ENCODE data around the gene PUSL1.

Gene PUSL1

GRCh38 chr1:1318777-1319645, 10.6 kb downstream of the PUSL1 start:
- no peak for DNase-seq
- intact Hi-C loops (cut with DNase I), result no loop called here

- DNase-seq, result no peak
- intact Hi-C loops (cut with DNase I), result no loop called here
Observed at GRCh38 chr1:1319646-1319941, 11.2 kb downstream of the PUSL1 start.

GRCh38 chr1:1320666-1321448, 12.5 kb downstream of the PUSL1 start:
- DNase-seq, result no peak
- intact Hi-C loops (cut with DNase I), result no loop called here

GRCh38 chr1:1321477-1321876, 13.1 kb downstream of the PUSL1 start:
- DNase-seq, result no peak
- intact Hi-C loops (cut with DNase I), result no loop called here

GRCh38 chr1:1322418-1322817, 14.0 kb downstream of the PUSL1 start:
- no peak for DNase-seq
- intact Hi-C loops (cut with DNase I), result no loop called here

GRCh38 chr1:1322952-1323351, 14.6 kb downstream of the PUSL1 start:
- no peak for DNase-seq
- intact Hi-C loops (cut with DNase I), result no loop called here

- intact Hi-C loops (cut with DNase I), result loop anchor here (2.0 kb wide), 1 partner anchor 15 kb away; the partner anchor contains the start of gene PUSL1
- no peak for DNase-seq
Observed at GRCh38 chr1:1324084-1324523, 15.7 kb downstream of the PUSL1 start.

GRCh38 chr1:1324524-1325287, 16.3 kb downstream of the PUSL1 start, which contains the start of the genes CPTP and INTS11:
Gene CPTP (plus strand): TSS chr1:1324802. CDS start chr1:1326911, 2,109 bp downstream.
Gene INTS11 (minus strand): TSS chr1:1324660. CDS start chr1:1324608, 52 bp downstream.
- intact Hi-C loops (cut with DNase I), result loop anchor here (2.0 kb wide), 1 partner anchor 16 kb away; the partner anchor contains the start of gene PUSL1

GRCh38 chr1:1325288-1326074, 17.1 kb downstream of the PUSL1 start:
- no peak for DNase-seq
- intact Hi-C loops (cut with DNase I), result loop anchor here (2.0 kb wide), 1 partner anchor 17 kb away; the partner anchor contains the start of gene PUSL1

More at GRCh38 chr1:1324524-1325287, 16.3 kb downstream of the PUSL1 start, which contains the start of the genes CPTP and INTS11:
- peak; percentile 89 to 98 (median 93) for DNase-seq

- intact Hi-C loops (cut with DNase I), result no loop called here
- no peak for DNase-seq
Observed at GRCh38 chr1:1326075-1326605, 17.7 kb downstream of the PUSL1 start.

- intact Hi-C loops (cut with DNase I), result no loop called here
- no peak for DNase-seq
Observed at GRCh38 chr1:1327291-1327690, 18.9 kb downstream of the PUSL1 start.

GRCh38 chr1:1328254-1328653, 19.9 kb downstream of the PUSL1 start:
- DNase-seq, result no peak

GRCh38 chr1:1329304-1330210, 21.2 kb downstream of the PUSL1 start:
- DNase-seq, result no peak
- intact Hi-C loops (cut with DNase I), result no loop called here

More at GRCh38 chr1:1328254-1328653, 19.9 kb downstream of the PUSL1 start:
- intact Hi-C loops (cut with DNase I), result no loop called here

- DNase-seq, result no peak
- intact Hi-C loops (cut with DNase I), result no loop called here
Observed at GRCh38 chr1:1330366-1331067, 22.1 kb downstream of the PUSL1 start.

GRCh38 chr1:1331068-1331965, 22.9 kb downstream of the PUSL1 start, which contains the start of gene TAS1R3:
Gene TAS1R3 (plus strand): TSS chr1:1331280. CDS start chr1:1331346, 66 bp downstream.
- intact Hi-C loops (cut with DNase I), result no loop called here
- no peak for DNase-seq

- intact Hi-C loops (cut with DNase I), result no loop called here
- no peak for DNase-seq
Observed at GRCh38 chr1:1332031-1332755, 23.8 kb downstream of the PUSL1 start.

Data from posterior cingulate gyrus (tissue), 11 donors.